ENCODE results near the gene GPT2. TPM values are rescaled to one million over a fixed set of nuclear protein-coding genes. Genes with fewer than 3 reads are reported as not detected.

The GPT2 gene
- total RNA-seq, 1 donor, result 15.6 TPM

DNA sequence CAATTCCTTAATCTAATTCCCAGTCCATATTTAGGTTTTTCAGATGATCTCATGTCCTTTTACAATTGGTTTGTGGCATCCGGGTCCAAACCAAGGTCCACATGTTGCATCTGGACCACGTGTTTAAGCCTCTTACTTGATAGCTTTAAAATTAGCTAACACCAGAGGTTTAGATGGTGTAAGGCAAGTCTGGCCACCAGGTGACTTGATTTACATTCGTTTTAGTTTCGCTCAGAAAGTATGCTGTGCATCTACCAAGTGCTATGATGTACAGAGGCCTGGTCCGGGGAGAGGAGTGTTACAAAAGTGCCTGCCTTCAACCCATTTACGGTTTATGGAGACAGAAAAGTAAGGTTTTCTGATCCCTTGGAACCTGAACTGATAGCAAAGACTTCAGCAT, 90.2 kb downstream of the GPT2 start:
- Histone ChIP-seq H2AFZ (ENCODE audit: low read length) (peak overlapping the region; percentile 89), H3K27me3 (ENCODE audit: insufficient read depth, low read length) (no peaks in the 10 kb centered on the region), H3K4me3 (ENCODE audit: insufficient read depth, low read length) (peak overlapping the region; percentile 90), H3K9me3 (ENCODE audit: low read depth, low read length) (no peaks in the 10 kb centered on the region), H3K27ac (ENCODE audit: low read depth, low read length) (peak overlapping the region; percentile 64), H3K79me2 (ENCODE audit: insufficient read depth, low read length) (peaks cover 40% of the 10 kb centered on the region), H3K36me3 (ENCODE audit: insufficient read depth, low read length) (peaks cover 17% of the 10 kb centered on the region), H4K20me1 (ENCODE audit: insufficient read depth, low read length) (peaks cover 14% of the 10 kb centered on the region), H3K4me2 (ENCODE audit: insufficient read depth, low read length) (peak overlapping the region; percentile 87), H3K4me1 (ENCODE audit: insufficient read depth, low read length) (peaks cover 12% of the 10 kb centered on the region)
- no peak for DNase-seq (ENCODE audit: insufficient read length, low spot score, missing footprints)
- TF ChIP-seq CTCF (IDR thresholded peaks at IDR 0.05; ENCODE audit: extremely low read depth, low read depth, low read length), result no peak

- Histone ChIP-seq H3K36me3 (ENCODE audit: insufficient read depth, low read length) (peaks cover 9% of the 10 kb centered on the region), H3K79me2 (ENCODE audit: insufficient read depth, low read length) (peaks cover 32% of the 10 kb centered on the region), H4K20me1 (ENCODE audit: insufficient read depth, low read length) (peaks cover 8% of the 10 kb centered on the region), H2AFZ (ENCODE audit: low read length) (no peak overlapping the region), H3K4me2 (ENCODE audit: insufficient read depth, low read length) (no peak overlapping the region), H3K27ac (ENCODE audit: low read depth, low read length) (no peak overlapping the region), H3K9me3 (ENCODE audit: low read depth, low read length) (no peaks in the 10 kb centered on the region), H3K4me1 (ENCODE audit: insufficient read depth, low read length) (peaks cover 12% of the 10 kb centered on the region), H3K4me3 (ENCODE audit: insufficient read depth, low read length) (no peak overlapping the region), H3K27me3 (ENCODE audit: insufficient read depth, low read length) (no peaks in the 10 kb centered on the region)
- TF ChIP-seq CTCF (IDR thresholded peaks at IDR 0.05; ENCODE audit: extremely low read depth, low read depth, low read length), result no peak
- DNase-seq (ENCODE audit: insufficient read length, low spot score, missing footprints), result no peak
Observed at GRCh38 chr16:46975165-46975564, 91.0 kb downstream of the GPT2 start.

DNA sequence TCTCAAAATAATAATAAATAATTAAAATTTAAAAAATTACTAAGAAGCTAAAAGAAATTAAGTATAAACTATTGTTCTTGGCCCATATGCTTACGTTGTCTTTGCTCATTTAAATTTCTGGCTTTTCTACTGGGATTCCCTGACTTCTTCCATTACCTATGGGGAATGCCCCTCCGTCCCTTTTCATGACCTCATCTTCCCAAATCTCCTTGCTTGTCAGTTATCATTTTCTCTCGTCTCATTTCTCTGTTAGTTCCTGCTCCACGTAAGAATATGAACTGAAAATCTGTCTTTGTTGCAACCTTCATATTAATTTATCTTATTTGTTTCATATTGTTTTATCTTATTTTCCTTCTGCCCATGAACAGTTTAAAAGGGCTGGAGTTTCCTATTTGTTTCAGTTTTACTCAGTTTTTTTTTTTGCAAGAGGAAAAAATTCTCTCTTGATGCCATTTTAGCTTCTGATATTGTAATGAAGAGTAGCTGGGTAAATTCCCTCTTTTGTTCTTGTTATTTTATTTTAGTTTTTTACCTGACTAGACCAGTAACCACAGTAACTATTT, 91.8 kb downstream of the GPT2 start:
- Histone ChIP-seq H3K4me2 (ENCODE audit: insufficient read depth, low read length) (no peak overlapping the region), H3K79me2 (ENCODE audit: insufficient read depth, low read length) (peaks cover 25% of the 10 kb centered on the region), H3K27me3 (ENCODE audit: insufficient read depth, low read length) (no peaks in the 10 kb centered on the region), H3K9me3 (ENCODE audit: low read depth, low read length) (no peaks in the 10 kb centered on the region), H3K27ac (ENCODE audit: low read depth, low read length) (no peak overlapping the region), H2AFZ (ENCODE audit: low read length) (no peak overlapping the region), H3K4me3 (ENCODE audit: insufficient read depth, low read length) (no peak overlapping the region), H3K4me1 (ENCODE audit: insufficient read depth, low read length) (peaks cover 12% of the 10 kb centered on the region), H4K20me1 (ENCODE audit: insufficient read depth, low read length) (peaks cover 7% of the 10 kb centered on the region), H3K36me3 (ENCODE audit: insufficient read depth, low read length) (peaks cover 4% of the 10 kb centered on the region)
- no peak for DNase-seq (ENCODE audit: insufficient read length, low spot score, missing footprints)
- no peak for TF ChIP-seq CTCF (IDR thresholded peaks at IDR 0.05; ENCODE audit: extremely low read depth, low read depth, low read length)

GRCh38 chr16:46976550-46976949, 92.4 kb downstream of the GPT2 start:
- Histone ChIP-seq H3K4me2 (ENCODE audit: insufficient read depth, low read length) (no peak overlapping the region), H2AFZ (ENCODE audit: low read length) (no peak overlapping the region), H3K79me2 (ENCODE audit: insufficient read depth, low read length) (peaks cover 20% of the 10 kb centered on the region), H3K27ac (ENCODE audit: low read depth, low read length) (no peak overlapping the region), H3K4me3 (ENCODE audit: insufficient read depth, low read length) (no peak overlapping the region), H3K4me1 (ENCODE audit: insufficient read depth, low read length) (peaks cover 12% of the 10 kb centered on the region), H3K9me3 (ENCODE audit: low read depth, low read length) (no peaks in the 10 kb centered on the region), H3K27me3 (ENCODE audit: insufficient read depth, low read length) (no peaks in the 10 kb centered on the region), H4K20me1 (ENCODE audit: insufficient read depth, low read length) (peaks cover 7% of the 10 kb centered on the region), H3K36me3 (ENCODE audit: insufficient read depth, low read length) (no peaks in the 10 kb centered on the region)
- DNase-seq (ENCODE audit: insufficient read length, low spot score, missing footprints), result peak; percentile 65
- TF ChIP-seq CTCF (IDR thresholded peaks at IDR 0.05; ENCODE audit: extremely low read depth, low read depth, low read length), result no peak

Small RNA genes within 50 kb of the gene (small RNA-seq; reads per million reads assigned to genes)
- not detected for gene AC007225.2

Other genes with a start within 250 kb of the GPT2 start
- 154 and 159 TPM in 2 replicates for gene VPS35, start 195.2 kb upstream of the GPT2 start, total RNA-seq
- 2.7 and 4.0 TPM in 2 replicates for gene ORC6, start 194.7 kb upstream of the GPT2 start, total RNA-seq
- under 0.01 and 0.29 TPM in 2 replicates for gene MYLK3, start 136.0 kb upstream of the GPT2 start, total RNA-seq
- gene C16orf87, start 53.2 kb upstream of the GPT2 start, total RNA-seq, result 7.7 and 9.8 TPM in 2 replicates
- gene DNAJA2, start 89.3 kb downstream of the GPT2 start, total RNA-seq, result 83.2 and 87.8 TPM in 2 replicates

Data from osteoblast (primary cell).